ENCODE results near the gene ZSCAN5A. TPM values are rescaled to one million over a fixed set of nuclear protein-coding genes. Genes with fewer than 3 reads are reported as not detected.
"Not testable (repeated sequence)": the region's sequence is repeated elsewhere in the genome, so short reads cannot be mapped to it uniquely, and the experiment has no call there.

Gene ZSCAN5A
- total RNA-seq, 3 donors from 2014 or later (not counting 1 experiment from before 2014, with no cell fraction given): 6.7 to 10.2 (median 7.9) TPM

DNA sequence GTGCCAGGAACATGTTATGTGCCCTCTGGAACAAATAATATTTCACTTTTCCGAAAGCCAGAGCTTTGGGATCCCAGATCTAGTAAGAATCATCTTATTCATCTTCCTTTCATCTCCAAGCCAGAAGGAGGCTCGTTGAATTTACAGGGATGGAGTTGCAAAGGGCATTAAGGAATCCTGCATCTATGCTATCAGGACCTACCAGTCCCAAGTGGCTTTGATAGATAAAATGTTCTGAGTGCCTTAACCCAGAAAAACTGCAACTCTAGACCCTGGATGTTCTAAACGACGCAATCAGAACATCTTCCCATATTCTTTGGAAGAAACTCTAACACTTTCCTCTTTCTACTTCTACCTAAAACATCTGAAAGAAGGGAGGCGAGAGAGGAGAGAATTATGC lies 51.3 kb downstream of the ZSCAN5A start:
- intact Hi-C loops (cut with micrococcal nuclease): no loop called here
- Histone ChIP-seq H3K4me1 (ENCODE audit: control insufficient read depth, insufficient read depth, low read length) (no peaks in the 10 kb centered on the region), H3K36me3 (ENCODE audit: control insufficient read depth, insufficient read depth, low read length) (no peaks in the 10 kb centered on the region), H3K27me3 (ENCODE audit: control insufficient read depth, insufficient read depth, low read length) (no peaks in the 10 kb centered on the region), H3K27ac (ENCODE audit: low read length) (no peak overlapping the region), H3K4me3 (ENCODE audit: low read length) (no peak overlapping the region), H3K9me3 (ENCODE audit: control insufficient read depth, insufficient read depth, low read length) (no peaks in the 10 kb centered on the region)
- Mint-ChIP-seq H3K4me3 (no peak overlapping the region), H3K36me3 (no peaks in the 10 kb centered on the region), H3K27me3 (ENCODE audit: low read depth in 2 of 2) (no peaks in the 10 kb centered on the region), H3K4me1 (no peaks in the 10 kb centered on the region), H3K27ac (no peak overlapping the region), H3K9me3 (no peaks in the 10 kb centered on the region)
- TF ChIP-seq, protein P1, sequence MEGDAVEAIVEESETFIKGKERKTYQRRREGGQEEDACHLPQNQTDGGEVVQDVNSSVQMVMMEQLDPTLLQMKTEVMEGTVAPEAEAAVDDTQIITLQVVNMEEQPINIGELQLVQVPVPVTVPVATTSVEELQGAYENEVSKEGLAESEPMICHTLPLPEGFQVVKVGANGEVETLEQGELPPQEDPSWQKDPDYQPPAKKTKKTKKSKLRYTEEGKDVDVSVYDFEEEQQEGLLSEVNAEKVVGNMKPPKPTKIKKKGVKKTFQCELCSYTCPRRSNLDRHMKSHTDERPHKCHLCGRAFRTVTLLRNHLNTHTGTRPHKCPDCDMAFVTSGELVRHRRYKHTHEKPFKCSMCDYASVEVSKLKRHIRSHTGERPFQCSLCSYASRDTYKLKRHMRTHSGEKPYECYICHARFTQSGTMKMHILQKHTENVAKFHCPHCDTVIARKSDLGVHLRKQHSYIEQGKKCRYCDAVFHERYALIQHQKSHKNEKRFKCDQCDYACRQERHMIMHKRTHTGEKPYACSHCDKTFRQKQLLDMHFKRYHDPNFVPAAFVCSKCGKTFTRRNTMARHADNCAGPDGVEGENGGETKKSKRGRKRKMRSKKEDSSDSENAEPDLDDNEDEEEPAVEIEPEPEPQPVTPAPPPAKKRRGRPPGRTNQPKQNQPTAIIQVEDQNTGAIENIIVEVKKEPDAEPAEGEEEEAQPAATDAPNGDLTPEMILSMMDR (IDR thresholded peaks at IDR 0.05): no peak
- 95% methylated on average over 4 of the region's 5 CpGs for WGBS (ENCODE audit: insufficient coverage)
- DNase-seq: no peak
- no peak for ATAC-seq

DNA sequence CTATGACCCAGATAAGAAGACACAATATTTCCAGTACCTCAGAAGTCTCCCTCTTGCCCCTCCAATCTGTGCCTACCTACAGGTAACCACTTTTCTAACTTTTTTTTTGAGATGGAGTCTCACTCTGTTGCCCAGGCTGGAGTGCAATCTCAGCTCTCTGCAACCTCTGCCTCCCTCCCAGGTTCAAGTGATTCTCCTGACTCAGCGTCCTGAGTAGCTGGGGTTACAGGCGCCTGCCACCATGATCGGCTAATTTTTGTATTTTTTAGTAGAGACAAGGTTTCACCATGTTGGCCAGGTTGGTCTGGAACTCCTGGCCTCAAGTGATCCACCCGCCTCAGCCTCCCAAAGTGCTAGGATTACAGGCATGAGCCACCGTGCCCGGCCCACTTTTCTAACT lies 52.7 kb downstream of the ZSCAN5A start:
- H3K9me3 ChIP-seq (ENCODE audit: control insufficient read depth, insufficient read depth, low read length); H3K4me1 ChIP-seq (ENCODE audit: control insufficient read depth, insufficient read depth, low read length); H3K27me3 Mint-ChIP-seq (ENCODE audit: low read depth in 2 of 2); ATAC-seq; H3K27ac ChIP-seq (ENCODE audit: low read length); H3K4me3 Mint-ChIP-seq; H3K36me3 ChIP-seq (ENCODE audit: control insufficient read depth, insufficient read depth, low read length); H3K4me1 Mint-ChIP-seq; intact Hi-C loops (cut with micrococcal nuclease); H3K27ac Mint-ChIP-seq; H3K27me3 ChIP-seq (ENCODE audit: control insufficient read depth, insufficient read depth, low read length); H3K36me3 Mint-ChIP-seq; DNase-seq; H3K4me3 ChIP-seq (ENCODE audit: low read length); H3K9me3 Mint-ChIP-seq: not testable (repeated sequence)
- WGBS (ENCODE audit: insufficient coverage): 95% methylated on average over 4 of the region's 6 CpGs

DNA sequence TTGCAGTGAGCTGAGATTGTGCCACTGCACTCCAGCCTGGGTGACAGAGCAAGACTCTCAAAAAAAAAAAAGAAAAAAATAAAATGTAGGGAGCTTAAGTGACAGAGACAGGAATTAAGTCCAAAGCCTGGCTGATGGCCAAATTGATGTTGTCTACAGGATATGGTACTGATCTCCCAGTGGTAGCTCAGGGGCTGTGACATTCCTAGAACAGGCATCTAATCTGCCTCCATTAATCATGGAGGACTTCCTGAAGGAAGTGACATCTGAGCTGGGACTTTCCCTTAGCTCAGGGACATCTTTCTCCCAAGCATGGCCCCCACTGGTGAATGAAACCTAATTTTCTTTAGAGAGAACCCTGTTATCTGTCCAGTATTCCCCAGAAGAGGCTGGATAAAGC lies 53.5 kb downstream of the ZSCAN5A start:
- H3K27me3 ChIP-seq (ENCODE audit: control insufficient read depth, insufficient read depth, low read length): no peaks in the 10 kb centered on the region
- intact Hi-C loops (cut with micrococcal nuclease): no loop called here
- no peaks in the 10 kb centered on the region for H3K9me3 ChIP-seq (ENCODE audit: control insufficient read depth, insufficient read depth, low read length)
- no peaks in the 10 kb centered on the region for H3K9me3 Mint-ChIP-seq
- ATAC-seq (no peak), DNase-seq (no peak)
- H3K4me1 ChIP-seq (ENCODE audit: control insufficient read depth, insufficient read depth, low read length): no peaks in the 10 kb centered on the region
- no peak overlapping the region for H3K27ac ChIP-seq (ENCODE audit: low read length)
- TF ChIP-seq, protein P1 (IDR thresholded peaks at IDR 0.05): no peak
- H3K4me3 ChIP-seq (ENCODE audit: low read length): no peak overlapping the region
- H3K36me3 Mint-ChIP-seq: no peaks in the 10 kb centered on the region
- no peak overlapping the region for H3K4me3 Mint-ChIP-seq
- no peaks in the 10 kb centered on the region for H3K4me1 Mint-ChIP-seq
- H3K27me3 Mint-ChIP-seq (ENCODE audit: low read depth in 2 of 2): no peaks in the 10 kb centered on the region
- H3K27ac Mint-ChIP-seq: no peak overlapping the region
- no peaks in the 10 kb centered on the region for H3K36me3 ChIP-seq (ENCODE audit: control insufficient read depth, insufficient read depth, low read length)

DNA sequence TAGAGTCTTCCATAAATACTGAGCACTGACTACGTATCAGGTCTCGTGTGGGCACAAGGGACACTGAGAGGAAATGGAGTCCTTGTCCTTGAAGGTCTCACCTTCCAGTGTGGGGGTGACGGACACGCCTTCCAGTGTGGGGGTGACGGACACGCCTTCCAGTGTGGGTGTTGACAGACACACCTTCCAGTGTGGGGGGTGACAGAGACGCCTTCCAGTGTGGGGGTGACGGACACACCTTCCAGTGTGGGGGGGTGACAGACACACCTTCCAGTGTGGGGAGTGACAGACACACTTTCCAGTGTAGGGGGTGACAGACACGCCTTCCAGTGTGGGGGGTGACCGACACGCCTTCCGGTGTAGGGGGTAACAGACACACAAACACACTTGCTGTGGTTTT lies 56.4 kb downstream of the ZSCAN5A start:
- H3K4me1 Mint-ChIP-seq: no peaks in the 10 kb centered on the region
- Histone ChIP-seq H3K27me3 (ENCODE audit: control insufficient read depth, insufficient read depth, low read length) (no peaks in the 10 kb centered on the region), H3K36me3 (ENCODE audit: control insufficient read depth, insufficient read depth, low read length) (no peaks in the 10 kb centered on the region), H3K9me3 (ENCODE audit: control insufficient read depth, insufficient read depth, low read length) (no peaks in the 10 kb centered on the region), H3K4me3 (ENCODE audit: low read length) (no peak overlapping the region), H3K27ac (ENCODE audit: low read length) (no peak overlapping the region), H3K4me1 (ENCODE audit: control insufficient read depth, insufficient read depth, low read length) (no peaks in the 10 kb centered on the region)
- no peaks in the 10 kb centered on the region for H3K36me3 Mint-ChIP-seq
- no peak for DNase-seq
- WGBS (ENCODE audit: insufficient coverage): 89% methylated on average over 12 of the region's 12 CpGs
- no peaks in the 10 kb centered on the region for H3K27me3 Mint-ChIP-seq (ENCODE audit: low read depth in 2 of 2)
- intact Hi-C loops (cut with micrococcal nuclease): no loop called here
- H3K9me3 Mint-ChIP-seq: no peaks in the 10 kb centered on the region
- no peak overlapping the region for H3K27ac Mint-ChIP-seq
- no peak overlapping the region for H3K4me3 Mint-ChIP-seq
- ATAC-seq: no peak
- TF ChIP-seq, protein P1 (IDR thresholded peaks at IDR 0.05): no peak
